ENCODE measurements around the gene BBX. TPM values are rescaled to one million over a fixed set of nuclear protein-coding genes. Genes with fewer than 3 reads are reported as not detected.

Gene BBX
- total and polyA plus RNA-seq, 2 of the 4 experiments (the other 2 are of a cell fraction) = 13.6 to 107 TPM

GRCh38 chr3:107654218-107654617 lies 131.5 kb downstream of the BBX start:
- DNase-seq (no peak), ATAC-seq (ENCODE audit: low read depth) (no peak)
- CTCF ChIA-PET = no interaction called here
- H3K9me3 ChIP-seq (ENCODE audit: control insufficient read depth, insufficient read depth, low read length) = no peaks in the 10 kb centered on the region
- H3K36me3 ChIP-seq (ENCODE audit: control insufficient read depth, insufficient read depth, low read length) = no peaks in the 10 kb centered on the region
- H3K4me1 ChIP-seq (ENCODE audit: control insufficient read depth, insufficient read depth, low read length) = no peaks in the 10 kb centered on the region
- BruUV-seq (replicated peaks) = no TSS peak
- H3K56ac ChIP-seq (ENCODE audit: extremely low read depth, insufficient read depth, low read length) = no peak overlapping the region
- H2BK120ac ChIP-seq (ENCODE audit: low read depth, low read length) = no peak overlapping the region
- no peak overlapping the region for H2BK5ac ChIP-seq (ENCODE audit: low read depth, low read length, poor library complexity, severe bottlenecking)
- no peak overlapping the region for H3K23ac ChIP-seq (ENCODE audit: low read depth, low read length)
- H3K14ac ChIP-seq (replicated peaks; ENCODE audit: low read depth, low read length) = no peak overlapping the region
- no peak overlapping the region for H3K4me2 ChIP-seq (ENCODE audit: low read depth, low read length)
- H2BK20ac ChIP-seq (ENCODE audit: low read depth, low read length) = no peak overlapping the region
- H4K5ac ChIP-seq (ENCODE audit: low read depth, low read length) = no peak overlapping the region
- no peak overlapping the region for H4K91ac ChIP-seq (ENCODE audit: insufficient read depth, low read depth, low read length)
- H3K79me1 ChIP-seq (ENCODE audit: low read depth in 1 of 2, low read length in 2 of 2) = peaks cover 2 to 4% of the 10 kb centered on the region in 2 experiments; a peak in 2 of 4 replicates
- H3K4ac ChIP-seq (ENCODE audit: low read depth, low read length) = no peak overlapping the region
- no peak overlapping the region for H3K4me3 ChIP-seq (ENCODE audit: insufficient read depth, low read depth, low read length)
- no peaks in the 10 kb centered on the region for H3K9me1 ChIP-seq (ENCODE audit: insufficient read depth, low read length)
- no peaks in the 10 kb centered on the region for H3K27me3 ChIP-seq (ENCODE audit: control insufficient read depth, insufficient read depth, low read length)
- no peak overlapping the region for H2AFZ ChIP-seq (replicated peaks; ENCODE audit: low read length, poor library complexity)
- no peak overlapping the region for H2BK15ac ChIP-seq (ENCODE audit: low read depth, low read length)
- H3K18ac ChIP-seq (ENCODE audit: low read depth, low read length) = no peak overlapping the region
- no peak overlapping the region for H2AK5ac ChIP-seq (ENCODE audit: low read depth, low read length)
- no peak overlapping the region for H4K8ac ChIP-seq (ENCODE audit: low read depth in 2 of 2, low read length in 2 of 2)
- H3K9ac ChIP-seq (ENCODE audit: low read depth, low read length) = no peak overlapping the region
- intact Hi-C loops (cut with micrococcal nuclease) = no loop called here
- H2AK9ac ChIP-seq (replicated peaks; ENCODE audit: low read depth, low read length, poor library complexity) = no peak overlapping the region
- H3K27ac ChIP-seq (ENCODE audit: insufficient read depth, low read length) = no peak overlapping the region
- dilution Hi-C loops (cut with HindIII; ENCODE audit: low sequenced_read_pairs, unreplicated experiment) = no loop called here
- no CpG with 5 or more reads among the region's 1 CpG for WGBS, 2 experiments (ENCODE audit: extremely low coverage in 2 of 2, insufficient read length in 1 of 2)
- POLR2A ChIA-PET (ENCODE audit: unreplicated experiment) = no interaction called here
- no peaks in the 10 kb centered on the region for H4K20me1 ChIP-seq (ENCODE audit: insufficient read depth, low read length)
- in situ Hi-C loops (cut with MboI; ENCODE audit: low sequenced_read_pairs) = no loop called here
- TF ChIP-seq MAFK (IDR thresholded peaks at IDR 0.05; ENCODE audit: low read depth, low read length) (peak; percentile 59), NFE2L2 (IDR thresholded peaks at IDR 0.05; ENCODE audit: low read depth, low read length) (no peak)

Data from IMR-90 (cell line).